ENCODE measurements around the gene FHL2. TPM values are rescaled to one million over a fixed set of nuclear protein-coding genes. Genes with fewer than 3 reads are reported as not detected.

Gene FHL2
- polyA plus RNA-seq, 3 donors: 0.03 TPM; not detected in 1

GRCh38 chr2:105391058-105391627 is 7.7 kb downstream of the FHL2 start:
- Mint-ChIP-seq H3K36me3 (no peaks in the 10 kb centered on the region), H3K4me1 (no peaks in the 10 kb centered on the region), H3K27ac (peak overlapping the region in 1 of 7 donors; percentile 25), H3K27me3 (ENCODE audit: low read depth in 3 of 3) (peaks cover 10 to 18% (median 11%) of the 10 kb centered on the region in 3 donors), H3K9me3 (no peaks in the 10 kb centered on the region), H3K4me3 (no peak overlapping the region)
- H3K4me3 ChIP-seq (replicated peaks in 1 of 3; ENCODE audit: low read depth in 2 of 3, low read length in 3 of 3): no peak overlapping the region
- H3K27me3 ChIP-seq (ENCODE audit: control insufficient read depth in 2 of 2, insufficient read depth in 2 of 2, low read length in 2 of 2): peaks cover 0 to 3% of the 10 kb centered on the region in 2 donors
- DNase-seq: no peak
- no peaks in the 10 kb centered on the region for H3K4me1 ChIP-seq (ENCODE audit: control insufficient read depth in 1 of 2, insufficient read depth in 2 of 2, low read length in 2 of 2)
- no peak overlapping the region for H3K9ac ChIP-seq (ENCODE audit: insufficient read depth, low read length, poor library complexity, severe bottlenecking)
- H3K9me3 ChIP-seq (replicated peaks in 1 of 2; ENCODE audit: control insufficient read depth in 1 of 2, insufficient read depth in 1 of 2, low read length in 2 of 2): no peaks in the 10 kb centered on the region
- H3K27ac ChIP-seq (ENCODE audit: low read depth in 1 of 2, low read length in 2 of 2): no peak overlapping the region
- no peaks in the 10 kb centered on the region for H3K36me3 ChIP-seq (replicated peaks in 1 of 2; ENCODE audit: control insufficient read depth in 1 of 2, insufficient read depth in 2 of 2, low read length in 2 of 2)
- WGBS (ENCODE audit: insufficient coverage): 100% methylated on average over 2 of the region's 5 CpGs
- no peaks in the 10 kb centered on the region for H4K20me1 ChIP-seq (ENCODE audit: insufficient read depth, low read length)
- H3K4me2 ChIP-seq (replicated peaks; ENCODE audit: extremely low read depth, low read length, poor library complexity, severe bottlenecking): no peak overlapping the region
- H3K79me2 ChIP-seq (ENCODE audit: insufficient read depth, low read length): no peaks in the 10 kb centered on the region
- no peak for TF ChIP-seq CTCF (IDR thresholded peaks at IDR 0.05)
- intact Hi-C loops (cut with micrococcal nuclease): no loop called here
- no peak overlapping the region for H2AFZ ChIP-seq (ENCODE audit: insufficient read depth, low read depth, low read length, poor library complexity, severe bottlenecking)

GRCh38 chr2:105390454-105390853 is 8.4 kb downstream of the FHL2 start:
- Histone ChIP-seq H3K4me1 (ENCODE audit: control insufficient read depth in 1 of 2, insufficient read depth in 2 of 2, low read length in 2 of 2) (no peaks in the 10 kb centered on the region), H3K79me2 (ENCODE audit: insufficient read depth, low read length) (no peaks in the 10 kb centered on the region), H3K27me3 (ENCODE audit: control insufficient read depth in 2 of 2, insufficient read depth in 2 of 2, low read length in 2 of 2) (peaks cover 0 to under 1% of the 10 kb centered on the region in 2 donors), H3K27ac (ENCODE audit: low read depth in 1 of 2, low read length in 2 of 2) (no peak overlapping the region), H3K36me3 (replicated peaks in 1 of 2; ENCODE audit: control insufficient read depth in 1 of 2, insufficient read depth in 2 of 2, low read length in 2 of 2) (no peaks in the 10 kb centered on the region), H3K4me2 (replicated peaks; ENCODE audit: extremely low read depth, low read length, poor library complexity, severe bottlenecking) (no peak overlapping the region), H2AFZ (ENCODE audit: insufficient read depth, low read depth, low read length, poor library complexity, severe bottlenecking) (no peak overlapping the region), H4K20me1 (ENCODE audit: insufficient read depth, low read length) (no peaks in the 10 kb centered on the region), H3K9ac (ENCODE audit: insufficient read depth, low read length, poor library complexity, severe bottlenecking) (no peak overlapping the region), H3K4me3 (replicated peaks in 1 of 3; ENCODE audit: low read depth in 2 of 3, low read length in 3 of 3) (no peak overlapping the region), H3K9me3 (replicated peaks in 1 of 2; ENCODE audit: control insufficient read depth in 1 of 2, insufficient read depth in 1 of 2, low read length in 2 of 2) (no peaks in the 10 kb centered on the region)
- TF ChIP-seq CTCF (IDR thresholded peaks at IDR 0.05): no peak
- H3K4me3 Mint-ChIP-seq: no peak overlapping the region
- no peaks in the 10 kb centered on the region for H3K9me3 Mint-ChIP-seq
- no peak for DNase-seq
- intact Hi-C loops (cut with micrococcal nuclease): no loop called here
- H3K36me3 Mint-ChIP-seq: no peaks in the 10 kb centered on the region
- H3K27me3 Mint-ChIP-seq (ENCODE audit: low read depth in 3 of 3): peaks cover 5 to 13% (median 12%) of the 10 kb centered on the region in 3 donors
- no peaks in the 10 kb centered on the region for H3K4me1 Mint-ChIP-seq
- H3K27ac Mint-ChIP-seq: no peak overlapping the region
